Right ventricle myocardium inferior (tissue), 1 donor: Measurements from ENCODE around the gene NSF. TPM values are rescaled to one million over a fixed set of nuclear protein-coding genes. Genes with fewer than 3 reads are reported as not detected.

ENCODE experiments used
- total RNA-seq: library from RNA; stranded (reverse); fragmentation: NEBNext Ultra II Directional; extraction: Animal tissue kit (Norgen Biotek cat#: 25700); gene quantifications from one replicate; pipeline ENCODE4 v1.2.1, GENCODE V29; 2021
- donor health status: DM: no; HTN: yes; CAD: no; lungs with severe emphysema.

NSF gene
- total RNA-seq, 1 donor from 2014 or later, result 26.8 TPM

Other genes starting within 250 kb of the NSF start
- 14.9 TPM for gene ARL17B, start 228.9 kb upstream of the NSF start, total RNA-seq
- gene LRRC37A2, start 78.2 kb upstream of the NSF start, total RNA-seq, result 5.2 TPM
- 9.2 TPM for gene ARL17A, start 11.0 kb upstream of the NSF start, total RNA-seq
- gene WNT3, start 228.0 kb downstream of the NSF start, total RNA-seq, result 1.0 TPM